GM21717 (cell line): ENCODE measurements around the gene RGS5.

Experiments
- ATAC-seq: cut with Tn5 transposase; IDR thresholded peaks from one replicate; pipeline ENCODE4 v1.9.1; 2021; ENCODE audit warnings: mild to moderate bottlenecking, moderate library complexity; ENCODE audit not compliant: unreplicated experiment

Gene RGS5

GRCh38 chr1:163186862-163187261 lies 15.9 kb downstream of the RGS5 start:
- no peak for ATAC-seq

GRCh38 chr1:163182330-163182949 lies 20.3 kb downstream of the RGS5 start:
- no peak for ATAC-seq

- no peak for ATAC-seq
These were observed 24.1 kb downstream of the RGS5 start for GRCh38 chr1:163178628-163179027.

- no peak for ATAC-seq
These were observed 25.9 kb downstream of the RGS5 start for GRCh38 chr1:163176797-163177196.

GRCh38 chr1:163174524-163175437 lies 27.9 kb downstream of the RGS5 start:
- no peak for ATAC-seq

- no peak for ATAC-seq
These were observed 29.6 kb downstream of the RGS5 start for GRCh38 chr1:163173121-163173520.

GRCh38 chr1:163172596-163172995 lies 30.1 kb downstream of the RGS5 start:
- no peak for ATAC-seq

- no peak for ATAC-seq
These were observed 30.9 kb downstream of the RGS5 start for GRCh38 chr1:163171826-163172225.

- ATAC-seq: no peak
These were observed 31.6 kb downstream of the RGS5 start for GRCh38 chr1:163170975-163171676.

- no peak for ATAC-seq
These were observed 32.4 kb downstream of the RGS5 start for GRCh38 chr1:163170331-163170730.

- no peak for ATAC-seq
These were observed 33.2 kb downstream of the RGS5 start for GRCh38 chr1:163169553-163169952.

GRCh38 chr1:163168053-163168452 lies 34.7 kb downstream of the RGS5 start:
- ATAC-seq: no peak

- no peak for ATAC-seq
These were observed 35.7 kb downstream of the RGS5 start for GRCh38 chr1:163166886-163167555.

- ATAC-seq: no peak
These were observed 37.6 kb downstream of the RGS5 start for GRCh38 chr1:163165119-163165518.

GRCh38 chr1:163163881-163164582 lies 38.7 kb downstream of the RGS5 start:
- no peak for ATAC-seq

- no peak for ATAC-seq
These were observed 39.6 kb downstream of the RGS5 start for GRCh38 chr1:163163163-163163562.

- no peak for ATAC-seq
These were observed 40.3 kb downstream of the RGS5 start for GRCh38 chr1:163162381-163162914.

- ATAC-seq: no peak
These were observed 40.9 kb downstream of the RGS5 start for GRCh38 chr1:163161841-163162240.

GRCh38 chr1:163161337-163161736 lies 41.4 kb downstream of the RGS5 start:
- no peak for ATAC-seq

GRCh38 chr1:163155606-163156005 lies 47.1 kb downstream of the RGS5 start:
- ATAC-seq: no peak
